NCI-H748 (cell line): Measurements from ENCODE around the gene GPRIN1.
"Not testable (repeated sequence)": the region's sequence is repeated elsewhere in the genome, so short reads cannot be mapped to it uniquely, and the experiment has no call there.

Experiments
- DNase-seq: peaks from one replicate; lab custom pipeline; 2025; ENCODE audit not compliant: unreplicated experiment; lab: John Stamatoyannopoulos, UW

The GPRIN1 gene

DNA sequence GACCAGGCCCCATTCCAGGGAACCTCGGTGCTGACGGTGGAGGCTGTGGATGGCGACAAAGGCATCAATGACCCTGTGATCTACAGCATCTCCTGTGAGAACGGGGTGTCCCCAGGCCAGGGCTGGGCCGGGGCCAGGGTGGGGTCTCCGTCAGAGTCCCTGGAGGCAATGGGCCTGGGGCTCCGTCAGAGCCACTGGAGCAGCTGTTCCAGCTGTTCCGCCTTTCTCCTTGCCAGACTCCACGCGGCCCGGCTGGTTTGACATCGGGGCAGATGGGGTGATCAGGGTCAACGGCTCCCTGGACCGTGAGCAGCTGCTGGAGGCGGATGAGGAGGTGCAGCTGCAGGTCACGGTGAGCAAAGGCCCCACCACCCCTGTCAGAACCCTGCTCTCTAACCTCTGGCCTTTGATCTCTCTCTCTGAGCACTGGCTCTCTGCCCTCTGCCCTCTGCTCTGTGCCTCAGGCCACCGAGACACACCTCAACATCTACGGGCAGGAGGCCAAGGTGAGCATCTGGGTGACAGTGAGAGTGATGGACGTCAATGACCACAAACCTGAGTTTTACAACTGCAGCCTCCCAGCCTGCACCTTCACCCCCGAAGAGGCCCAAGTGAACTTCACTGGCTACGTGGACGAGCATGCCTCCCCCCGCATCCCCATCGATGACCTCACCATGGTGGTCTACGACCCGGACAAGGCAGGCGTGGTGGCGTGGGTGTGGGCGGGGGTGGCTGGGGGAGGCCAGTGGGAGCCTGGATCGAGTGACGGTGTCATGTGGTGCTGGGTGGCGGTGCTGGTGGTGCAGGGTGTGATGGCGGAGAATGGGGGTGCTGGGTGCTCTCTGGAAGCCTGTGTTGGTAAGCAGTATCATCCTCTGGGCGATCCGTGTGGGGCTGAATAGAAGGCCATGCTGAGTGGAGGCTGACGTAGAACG, 34.2 kb downstream of the GPRIN1 start:
- DNase-seq: no peak

DNA sequence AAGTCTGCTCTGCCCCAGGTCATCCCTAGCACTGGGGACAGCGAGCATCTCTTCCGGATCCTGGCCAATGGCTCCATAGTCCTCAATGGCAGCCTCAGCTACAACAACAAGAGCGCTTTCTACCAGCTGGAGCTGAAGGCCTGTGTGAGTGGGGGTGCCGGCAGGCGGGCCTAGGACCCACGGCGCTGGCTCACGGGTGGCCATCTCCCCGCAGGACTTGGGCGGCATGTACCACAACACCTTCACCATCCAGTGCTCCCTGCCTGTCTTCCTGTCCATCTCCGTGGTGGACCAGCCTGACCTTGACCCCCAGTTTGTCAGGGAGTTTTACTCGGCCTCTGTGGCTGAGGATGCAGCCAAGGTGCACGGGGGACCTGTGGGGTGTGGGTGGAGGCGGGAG, 34.9 kb downstream of the GPRIN1 start:
- no peak for DNase-seq

DNA sequence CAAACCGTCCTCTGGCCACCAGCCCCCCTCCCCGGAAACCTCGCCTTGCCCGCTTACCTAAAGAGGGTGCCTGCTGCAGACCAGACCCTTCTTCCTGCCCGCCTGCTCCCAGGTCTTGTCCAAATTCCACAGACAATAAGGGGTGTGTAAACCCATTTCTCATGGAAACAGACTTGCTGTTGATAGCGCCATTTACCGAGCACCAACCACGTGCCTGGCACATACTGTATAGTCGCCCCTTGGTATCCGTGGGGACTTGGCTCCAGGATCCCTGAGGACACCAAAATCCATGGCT, 35.7 kb downstream of the GPRIN1 start:
- no peak for DNase-seq

DNA sequence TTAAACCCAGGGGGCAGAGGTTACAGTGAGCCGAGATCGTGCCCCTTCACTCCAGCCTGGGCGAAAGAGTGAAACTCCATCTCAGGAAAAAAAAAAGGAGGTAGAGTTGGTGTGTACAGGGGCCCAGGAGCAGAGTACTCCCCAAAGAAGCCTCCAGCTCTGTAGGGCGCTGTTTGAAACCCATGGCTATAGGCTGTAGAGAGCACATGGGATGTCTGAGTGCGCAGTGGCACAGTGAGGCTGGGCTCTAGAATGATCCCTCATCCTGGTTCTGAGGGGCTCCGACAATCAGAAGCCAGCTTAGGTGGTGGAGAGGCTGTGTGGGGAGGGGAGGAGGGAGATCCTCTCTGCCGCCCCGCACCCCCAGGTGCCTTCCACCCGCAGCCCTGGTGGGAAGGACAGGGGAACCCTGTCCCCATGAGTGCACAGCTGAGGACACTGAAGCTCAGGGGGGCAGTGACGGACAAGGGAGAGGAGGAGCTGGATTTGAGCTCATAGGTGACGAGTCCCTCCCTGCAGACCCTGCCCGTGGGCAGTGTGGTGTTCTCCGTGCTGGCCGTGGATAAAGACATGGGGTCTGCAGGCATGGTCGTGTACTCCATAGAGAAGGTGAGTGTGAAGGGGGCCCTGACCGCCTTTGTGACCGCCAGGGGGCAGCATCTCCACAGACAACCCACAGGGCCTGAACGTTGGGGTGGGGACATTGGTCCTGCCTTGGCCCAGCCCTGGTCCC, 36.2 kb downstream of the GPRIN1 start:
- peak; percentile 59 for DNase-seq

DNA sequence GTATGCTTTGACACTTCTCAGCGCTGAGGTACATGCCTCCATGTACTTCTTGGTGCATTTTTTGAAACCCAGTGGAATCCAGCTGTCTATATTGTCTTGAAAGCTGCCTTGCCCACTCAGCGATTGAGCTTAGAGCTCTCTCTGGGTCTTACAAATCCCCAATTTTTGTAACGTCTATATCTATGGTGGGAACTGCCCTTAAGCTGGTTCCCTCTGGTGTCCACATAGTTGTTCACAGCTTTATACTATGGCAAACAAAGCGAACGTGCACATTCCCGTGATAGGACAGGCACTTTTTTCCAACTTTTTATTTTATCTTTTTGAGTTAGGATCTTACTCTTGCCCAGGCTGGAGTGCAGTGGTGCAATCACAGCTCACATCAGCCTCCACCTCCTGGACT, 39.9 kb downstream of the GPRIN1 start:
- no peak for DNase-seq

DNA sequence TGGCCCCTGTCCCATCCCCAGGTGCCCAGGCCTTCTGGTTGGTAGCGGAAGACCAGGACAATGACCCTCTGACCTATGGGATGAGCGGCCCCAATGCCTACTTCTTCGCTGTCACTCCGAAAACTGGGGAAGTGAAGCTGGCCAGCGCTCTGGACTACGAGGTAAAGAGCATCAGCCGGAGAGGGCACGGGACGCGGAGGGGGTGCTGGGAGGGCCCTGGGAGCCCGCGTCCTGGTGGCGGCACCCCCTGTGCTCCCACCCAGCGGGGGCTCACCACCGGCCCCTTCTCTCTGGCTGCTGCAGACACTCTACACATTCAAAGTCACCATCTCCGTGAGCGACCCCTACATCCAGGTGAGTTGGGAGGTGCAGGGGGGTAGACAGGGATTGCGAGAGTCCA, 41.3 kb downstream of the GPRIN1 start:
- no peak for DNase-seq

DNA sequence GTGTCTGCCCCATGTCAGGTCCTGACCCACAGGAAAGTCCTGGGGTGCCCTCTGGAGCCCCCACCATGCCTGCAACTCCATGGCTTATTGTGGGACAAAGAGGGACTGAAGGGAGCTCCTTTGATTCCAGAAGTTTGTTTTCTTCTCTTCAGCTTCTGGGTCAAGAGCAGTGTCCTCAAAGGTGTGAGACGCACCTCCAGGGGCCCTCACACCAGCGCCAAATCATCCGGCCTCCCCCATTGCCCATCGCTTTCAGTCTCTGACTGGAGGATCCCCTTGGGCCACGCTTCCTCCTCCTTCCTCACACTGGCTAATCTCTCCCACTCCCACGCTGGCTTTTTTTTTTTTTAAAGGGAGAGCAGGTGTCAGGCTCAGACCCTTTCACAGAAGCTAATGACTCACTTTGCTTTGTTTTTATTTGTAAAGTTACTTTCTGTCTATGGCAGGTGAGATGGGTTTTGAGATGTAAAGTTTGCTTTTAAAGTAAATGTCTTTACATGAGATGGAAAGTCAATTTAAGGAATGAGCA, 44.1 kb downstream of the GPRIN1 start:
- no peak for DNase-seq

DNA sequence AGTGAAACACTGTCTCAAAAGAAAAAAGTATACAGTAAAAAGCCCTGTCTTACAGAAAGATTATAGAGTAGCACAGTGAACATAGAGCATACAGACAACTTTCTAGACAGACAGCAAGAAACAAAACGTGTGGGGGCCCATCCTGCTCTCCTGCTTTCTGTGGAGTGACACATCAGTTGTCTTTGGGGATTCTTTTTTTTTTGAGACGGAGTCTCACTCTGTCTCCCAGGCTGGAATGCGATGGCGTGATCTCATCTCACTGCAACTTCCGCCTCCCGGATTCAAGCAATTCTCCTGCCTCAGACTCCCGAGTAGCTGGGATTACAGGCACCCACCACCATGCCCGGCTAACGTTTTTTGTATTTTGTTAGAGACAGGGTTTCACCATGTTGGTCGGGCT, 46.0 kb downstream of the GPRIN1 start:
- DNase-seq: no peak

DNA sequence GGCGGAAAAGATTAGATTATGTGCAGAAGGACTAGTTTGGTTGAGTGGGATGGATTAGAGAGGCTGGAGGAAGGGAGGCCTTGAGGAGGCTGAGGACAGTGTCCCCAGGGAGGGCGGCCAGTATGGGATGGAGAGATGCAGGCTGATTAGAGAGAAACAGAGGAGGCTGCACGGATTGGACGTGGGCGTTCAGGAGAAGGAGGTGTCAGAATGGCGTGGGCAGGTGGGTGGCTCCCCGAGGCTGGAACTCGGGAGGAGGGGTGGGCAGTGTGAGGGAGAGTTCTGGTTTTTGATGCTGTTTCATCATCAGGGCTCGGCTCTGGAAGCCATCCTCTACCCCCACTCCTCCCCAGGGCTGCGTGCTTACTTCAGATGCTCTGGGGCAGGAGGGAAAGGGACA, 47.8 kb downstream of the GPRIN1 start:
- no peak for DNase-seq

DNA sequence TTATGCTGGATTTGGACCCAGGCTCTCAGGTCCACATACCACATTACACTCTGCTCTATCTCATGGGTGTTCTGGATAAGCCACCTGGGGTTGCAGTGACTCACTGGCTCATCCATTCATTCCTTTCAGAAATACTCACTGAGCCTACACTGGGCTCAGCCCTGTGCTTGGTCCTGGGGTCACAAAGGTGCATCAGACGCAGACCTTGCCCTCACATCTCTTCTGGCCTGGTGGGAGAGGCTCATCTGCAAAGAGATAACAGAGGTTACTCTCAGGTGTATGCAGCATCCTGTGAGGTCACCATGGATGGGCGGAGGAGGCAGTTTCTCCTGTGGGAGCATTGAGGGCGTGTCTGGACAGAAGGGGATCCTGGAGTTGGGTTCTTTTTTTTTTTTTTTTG, 48.7 kb downstream of the GPRIN1 start:
- no peak for DNase-seq

DNA sequence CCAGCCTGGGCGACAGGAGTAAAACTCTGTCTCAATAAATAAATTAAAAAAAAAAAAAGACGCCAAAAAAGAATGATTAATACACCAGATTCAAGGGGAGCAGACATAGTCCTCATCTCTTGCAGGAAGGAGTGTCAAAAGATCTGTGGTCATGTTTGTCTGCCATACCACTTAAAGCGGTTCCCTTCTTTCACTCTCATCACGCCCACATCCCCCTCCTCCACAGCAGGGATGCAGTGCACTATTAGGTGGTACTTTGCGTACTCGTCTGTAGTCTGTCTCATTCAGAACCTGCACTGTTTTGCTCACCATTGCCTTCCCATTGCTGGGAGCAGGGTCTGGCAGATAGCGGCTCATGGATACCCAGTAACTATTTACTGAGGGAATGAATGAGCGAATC, 49.6 kb downstream of the GPRIN1 start:
- no peak for DNase-seq

DNA sequence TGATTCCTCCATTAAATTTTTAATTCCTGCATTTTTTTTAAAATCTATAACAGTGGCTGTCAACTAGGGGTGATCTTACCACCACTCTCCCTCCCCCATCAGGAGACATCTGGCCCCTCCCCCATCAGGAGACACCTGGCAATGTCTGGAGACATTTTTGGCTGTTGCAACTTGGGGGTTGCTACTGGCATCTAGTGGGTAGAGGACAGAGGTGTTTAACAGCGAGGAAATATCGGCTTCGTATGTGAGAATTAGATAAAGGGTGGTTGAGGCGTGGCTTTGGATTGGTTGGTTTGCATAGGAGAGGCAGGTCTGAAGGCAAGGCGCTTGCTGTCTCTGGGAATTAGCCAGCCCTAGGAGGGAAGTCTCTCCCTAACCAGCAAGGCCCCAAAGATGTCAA, 50.3 kb downstream of the GPRIN1 start:
- DNase-seq: no peak

DNA sequence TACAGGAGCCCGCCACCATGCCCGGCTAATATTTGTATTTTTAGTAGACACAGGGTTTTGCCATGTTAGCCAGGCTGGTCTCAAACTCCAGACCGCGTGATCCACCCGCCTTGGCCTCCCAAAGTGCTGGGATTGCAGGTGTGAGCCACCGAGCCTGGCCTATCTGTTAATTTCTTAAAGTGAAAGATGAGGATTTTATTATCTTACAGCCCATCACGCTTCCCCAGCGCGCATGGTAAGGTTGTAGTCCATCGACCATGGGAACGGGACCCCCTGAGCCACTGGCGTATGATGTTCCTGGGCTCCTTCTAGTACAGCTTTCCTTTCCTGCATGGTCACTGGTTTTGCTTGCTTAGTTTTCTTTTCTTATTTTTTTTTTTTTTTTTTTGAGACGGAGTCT, 52.1 kb downstream of the GPRIN1 start:
- no peak for DNase-seq

DNA sequence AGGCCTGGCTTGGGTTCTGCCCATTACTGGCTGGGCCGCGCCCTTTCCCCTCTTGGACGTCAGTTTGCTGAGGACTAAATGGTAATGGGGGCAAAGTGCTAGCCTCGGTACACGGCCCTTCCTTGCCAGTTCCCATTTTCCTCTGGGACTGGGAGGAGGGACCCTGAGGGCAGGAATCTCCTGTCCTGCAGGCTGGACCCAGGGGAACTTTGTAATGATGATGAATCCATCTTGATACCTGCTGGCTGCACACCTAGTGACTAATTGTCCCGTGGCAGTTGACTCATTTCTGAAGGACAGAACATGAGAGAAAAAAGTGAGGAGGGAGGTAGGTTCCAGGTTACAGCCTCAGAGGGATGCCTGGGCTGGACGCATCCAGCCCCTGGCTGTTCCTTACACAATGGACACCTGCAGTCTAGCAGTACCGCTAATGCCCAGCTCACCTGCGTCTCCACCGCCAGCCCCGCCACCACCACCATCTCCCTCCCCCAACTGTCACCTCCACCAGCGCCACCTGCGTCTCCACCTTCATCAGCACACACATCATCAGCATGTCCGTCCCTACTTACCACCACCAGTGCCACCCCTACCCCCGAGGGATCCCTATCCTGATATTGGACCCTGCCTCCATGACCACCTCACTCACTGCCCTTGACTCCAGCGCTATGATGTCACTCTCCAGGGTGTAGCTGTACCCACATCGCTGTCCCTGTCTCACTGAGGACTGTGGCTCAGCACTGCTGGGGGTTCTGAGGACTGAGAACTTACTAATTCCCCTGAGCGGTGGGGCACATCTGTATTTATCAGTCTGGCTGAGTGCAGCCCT, 56.5 kb downstream of the GPRIN1 start:
- peak; percentile 48 for DNase-seq

DNA sequence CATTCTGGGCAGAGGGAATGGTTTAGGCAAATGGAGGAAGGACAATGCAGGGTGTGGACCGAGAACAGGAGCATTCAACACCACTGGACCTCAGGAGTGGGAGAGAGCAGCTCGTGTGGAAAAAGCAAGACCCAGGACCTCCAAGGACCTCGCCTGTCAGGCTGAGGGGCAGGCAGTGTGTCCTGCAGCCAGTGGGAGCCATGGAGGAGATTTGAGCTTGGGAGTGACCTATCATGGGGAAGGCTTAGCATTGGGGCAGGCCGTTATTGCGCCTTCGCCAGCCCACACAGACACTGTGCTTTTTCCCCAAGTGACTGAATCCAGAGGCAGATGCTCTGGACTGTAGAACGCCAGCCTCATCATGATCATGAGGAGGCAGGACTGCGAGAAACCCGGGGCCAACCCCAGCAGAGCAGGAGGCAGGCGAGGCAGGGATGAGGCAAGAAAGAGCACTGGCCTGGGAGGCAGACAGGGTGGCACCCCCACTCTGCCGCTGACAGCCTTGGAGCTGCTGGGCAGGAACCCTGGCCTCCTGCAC, 57.6 kb downstream of the GPRIN1 start:
- DNase-seq: no peak

DNA sequence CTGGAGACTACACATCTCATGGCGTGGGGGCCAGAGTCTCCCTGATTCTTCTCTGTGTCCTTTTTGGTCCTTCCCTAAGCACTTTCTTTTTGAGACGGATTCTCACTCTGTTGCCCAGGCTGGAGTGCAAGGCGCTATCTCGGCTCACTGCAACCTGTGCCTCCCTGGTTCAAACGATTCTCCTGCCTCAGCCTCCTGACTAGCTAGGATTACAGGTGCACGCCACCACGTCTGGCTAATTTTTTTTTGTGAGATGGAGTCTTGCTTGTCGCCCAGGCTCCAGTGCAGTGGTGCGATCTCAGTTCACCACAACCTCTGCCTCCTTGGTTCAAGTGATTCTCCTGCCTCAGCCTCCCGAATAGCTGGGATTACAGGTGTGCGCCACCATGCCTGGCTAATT, 59.0 kb downstream of the GPRIN1 start:
- not testable (repeated sequence) for DNase-seq

DNA sequence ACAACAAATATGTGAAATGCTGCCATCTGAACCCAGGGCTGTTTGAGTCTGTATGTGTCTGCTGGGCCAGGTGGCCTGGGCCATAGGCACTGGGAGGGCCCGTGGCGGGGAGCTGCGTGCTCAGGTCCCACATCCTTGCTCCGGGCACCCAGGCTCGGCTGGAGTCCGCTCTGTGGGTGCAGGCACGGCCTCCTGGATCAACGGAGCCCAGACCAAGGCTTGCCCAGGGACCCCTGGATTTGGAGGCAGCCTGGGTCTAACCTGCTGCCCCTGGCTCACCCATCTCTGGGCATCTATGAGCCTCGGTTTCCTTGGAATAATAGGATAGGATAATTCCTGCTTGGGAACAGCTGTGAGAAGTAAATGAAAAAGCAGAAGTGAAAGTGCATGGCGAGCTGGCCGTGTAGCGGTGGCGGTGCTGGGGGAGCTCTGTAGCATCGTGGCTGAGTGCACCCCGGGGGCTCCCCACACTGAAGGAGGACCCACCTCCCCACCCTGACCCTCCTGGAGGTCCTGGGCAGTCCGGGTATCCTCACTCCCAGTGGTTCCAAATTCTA, 59.6 kb downstream of the GPRIN1 start:
- no peak for DNase-seq

DNA sequence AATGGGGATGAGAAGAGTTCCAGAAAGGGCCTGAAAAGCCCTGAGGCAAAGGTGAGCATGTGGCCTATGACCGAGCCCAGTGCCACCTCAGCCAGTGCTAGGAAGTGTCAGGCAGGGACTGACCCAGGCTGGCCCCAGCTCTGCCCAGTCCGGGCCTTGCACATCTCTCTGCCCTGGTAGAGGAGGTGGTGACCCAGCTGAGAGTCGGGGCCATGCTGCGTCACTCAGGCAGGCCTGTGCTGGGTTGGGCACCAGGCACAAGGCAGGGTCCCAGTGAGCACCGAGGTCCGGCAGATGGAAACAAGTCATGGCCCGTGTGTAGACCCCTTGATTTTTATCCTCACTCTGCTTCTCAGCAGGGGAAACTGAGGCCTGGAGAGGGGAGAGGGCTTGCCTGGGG, 60.1 kb downstream of the GPRIN1 start:
- no peak for DNase-seq

DNA sequence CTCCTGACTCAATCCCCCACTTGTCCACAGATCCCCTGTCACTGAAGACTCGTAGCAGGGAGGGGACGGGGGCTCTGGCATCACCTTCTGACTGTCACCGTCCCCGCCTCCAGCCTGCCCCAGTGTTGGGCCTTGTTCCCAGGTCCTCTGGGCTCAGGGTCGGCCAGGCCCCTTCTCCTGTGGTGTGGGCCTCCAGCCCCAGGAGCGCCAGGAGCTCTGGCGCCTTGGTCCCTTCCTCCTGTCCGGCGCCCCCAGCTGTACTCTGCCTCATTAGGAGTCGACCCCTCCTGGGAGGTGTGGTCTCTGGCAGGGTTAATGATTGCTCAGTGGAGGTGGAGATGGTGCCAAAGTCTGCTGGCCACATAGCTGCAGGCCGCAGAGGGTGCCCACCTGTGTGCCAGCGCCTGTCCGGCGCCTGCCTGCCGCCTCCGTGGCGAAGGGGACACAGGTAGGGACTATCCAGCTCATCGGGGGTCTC, 61.0 kb downstream of the GPRIN1 start, which contains the start of gene CDHR2:
Gene CDHR2 (plus strand): TSS at position 376 of the 478 bp plus-strand sequence. CDS start 16,011 bp downstream, outside the sequence.
- DNase-seq: no peak

DNA sequence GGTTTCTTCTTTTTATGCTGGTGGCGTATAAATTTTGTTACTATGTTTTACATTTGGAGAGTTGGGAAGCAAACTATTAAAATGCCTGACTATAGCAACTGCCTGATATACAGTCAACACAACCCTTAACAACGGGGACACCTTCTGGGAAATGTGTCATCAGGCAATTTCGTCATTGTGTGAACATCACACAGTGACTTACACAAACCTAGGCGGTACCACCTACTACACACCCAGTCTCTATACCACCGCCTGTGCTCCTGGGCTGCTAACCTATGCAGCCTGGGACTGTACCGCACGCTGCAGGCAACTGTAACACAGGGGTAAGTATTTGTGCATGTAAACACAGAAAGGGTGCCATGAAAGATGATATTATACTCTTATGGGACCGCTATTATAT, 62.2 kb downstream of the GPRIN1 start:
- DNase-seq: no peak
